ENCODE results near the gene SAPCD1.
"Not testable (repeated sequence)": the region's sequence is repeated elsewhere in the genome, so short reads cannot be mapped to it uniquely, and the experiment has no call there.

SAPCD1 gene

GRCh38 chr6:31776989-31777666 lies 14.7 kb downstream of the SAPCD1 start, which contains the start of gene VWA7:
Gene VWA7, minus strand, starts transcription at chr6:31777328. Its CDS starts 549 bp downstream, at chr6:31776779.
- DNase-seq (ENCODE audit: low read depth in 2 of 2, low spot score in 1 of 2), result peak; percentile 53 to 73

- DNase-seq (ENCODE audit: low read depth in 2 of 2, low spot score in 1 of 2), result no peak
Observed at GRCh38 chr6:31777667-31778050, 15.2 kb downstream of the SAPCD1 start.

GRCh38 chr6:31778193-31778592 lies 15.7 kb downstream of the SAPCD1 start:
- no peak for DNase-seq (ENCODE audit: low read depth in 2 of 2, low spot score in 1 of 2)

GRCh38 chr6:31778999-31779885 lies 16.8 kb downstream of the SAPCD1 start:
- no peak for DNase-seq (ENCODE audit: low read depth in 2 of 2, low spot score in 1 of 2)

GRCh38 chr6:31779908-31780307 lies 17.5 kb downstream of the SAPCD1 start:
- no peak for DNase-seq (ENCODE audit: low read depth in 2 of 2, low spot score in 1 of 2)

GRCh38 chr6:31780507-31781243 lies 18.2 kb downstream of the SAPCD1 start:
- DNase-seq (ENCODE audit: low read depth in 2 of 2, low spot score in 1 of 2), result no peak

- DNase-seq (ENCODE audit: low read depth in 2 of 2, low spot score in 1 of 2), result no peak
Observed at GRCh38 chr6:31781244-31782125, 19.0 kb downstream of the SAPCD1 start.

GRCh38 chr6:31782126-31782855 lies 19.8 kb downstream of the SAPCD1 start:
- no peak for DNase-seq (ENCODE audit: low read depth in 2 of 2, low spot score in 1 of 2)

- no peak for DNase-seq (ENCODE audit: low read depth in 2 of 2, low spot score in 1 of 2)
Observed at GRCh38 chr6:31784098-31784925, 21.9 kb downstream of the SAPCD1 start.

- no peak for DNase-seq (ENCODE audit: low read depth in 2 of 2, low spot score in 1 of 2)
Observed at GRCh38 chr6:31785475-31785874, 23.0 kb downstream of the SAPCD1 start.

GRCh38 chr6:31791324-31792089 lies 29.1 kb downstream of the SAPCD1 start:
- no peak for DNase-seq (ENCODE audit: low read depth in 2 of 2, low spot score in 1 of 2)

- DNase-seq (ENCODE audit: low read depth in 2 of 2, low spot score in 1 of 2), result no peak
Observed at GRCh38 chr6:31792090-31792374, 29.6 kb downstream of the SAPCD1 start.

GRCh38 chr6:31792761-31793171 lies 30.3 kb downstream of the SAPCD1 start:
- no peak for DNase-seq (ENCODE audit: low read depth in 2 of 2, low spot score in 1 of 2)

GRCh38 chr6:31793927-31794245 lies 31.4 kb downstream of the SAPCD1 start:
- DNase-seq (ENCODE audit: low read depth in 2 of 2, low spot score in 1 of 2), result not testable (repeated sequence)

GRCh38 chr6:31794294-31794865 lies 31.9 kb downstream of the SAPCD1 start:
- DNase-seq (ENCODE audit: low read depth in 2 of 2, low spot score in 1 of 2), result no peak

GRCh38 chr6:31794866-31795615 lies 32.6 kb downstream of the SAPCD1 start:
- DNase-seq (ENCODE audit: low read depth in 2 of 2, low spot score in 1 of 2), result no peak

- peak; percentile 51 to 69 for DNase-seq (ENCODE audit: low read depth in 2 of 2, low spot score in 1 of 2)
Observed at GRCh38 chr6:31795616-31796298, 33.3 kb downstream of the SAPCD1 start, which contains the start of gene VARS1. Gene VARS1, minus strand, starts transcription at chr6:31795752. Its CDS starts 535 bp downstream, at chr6:31795217.
